Measurements from ENCODE around the gene GGPS1.

GGPS1 gene

GRCh38 chr1:235326719-235327558 is 1.4 kb upstream of the GGPS1 start:
- peak overlapping the region; percentile 98 for H3K4me3 ChIP-seq (ENCODE audit: low read depth, low read length)
- TF ChIP-seq CTCF (IDR thresholded peaks at IDR 0.05; ENCODE audit: low read depth, low read length, missing control alignments) = no peak
- peak; percentile 70 for DNase-seq (ENCODE audit: low read depth)

- no peak for DNase-seq (ENCODE audit: low read depth)
- TF ChIP-seq CTCF (IDR thresholded peaks at IDR 0.05; ENCODE audit: low read depth, low read length, missing control alignments) = no peak
- peak within 1 kb of the TSS; percentile 98 for H3K4me3 ChIP-seq (ENCODE audit: low read depth, low read length)
Observed at GRCh38 chr1:235327559-235328270, 655 bp upstream of the GGPS1 start, which contains the start of gene ARID4B. ARID4B (minus strand) TSS chr1:235328179; CDS start chr1:235326919, 1,260 bp downstream.

- peak; percentile 23 for TF ChIP-seq CTCF (IDR thresholded peaks at IDR 0.05; ENCODE audit: low read depth, low read length, missing control alignments)
- H3K4me3 ChIP-seq (ENCODE audit: low read depth, low read length) = peak overlapping the region; percentile 78
- peak; percentile 49 for DNase-seq (ENCODE audit: low read depth)
Observed at GRCh38 chr1:235329139-235329902, 951 bp downstream of the GGPS1 start.

- no peak overlapping the region for H3K4me3 ChIP-seq (ENCODE audit: low read depth, low read length)
- no peak for TF ChIP-seq CTCF (IDR thresholded peaks at IDR 0.05; ENCODE audit: low read depth, low read length, missing control alignments)
- no peak for DNase-seq (ENCODE audit: low read depth)
Observed at GRCh38 chr1:235330918-235331285, 2.5 kb downstream of the GGPS1 start.

- H3K4me3 ChIP-seq (ENCODE audit: low read depth, low read length) = no peak overlapping the region
- DNase-seq (ENCODE audit: low read depth) = no peak
Observed at GRCh38 chr1:235331401-235331800, 3.0 kb downstream of the GGPS1 start.

More at GRCh38 chr1:235331401-235331800, 3.0 kb downstream of the GGPS1 start:
- TF ChIP-seq CTCF (IDR thresholded peaks at IDR 0.05; ENCODE audit: low read depth, low read length, missing control alignments) = no peak
